22Rv1 (cell line): Measurements from ENCODE around the gene CHCHD5.
A peak's percentile ranks its signal among the peaks of the same experiment; 100 is the strongest.

ENCODE experiments used
- ZFX ChIP-seq: fragments of 450-650 bp; IDR thresholded peaks from 2 replicates; pipeline ENCODE4 v1.6.1; 2017; ENCODE audit warnings: antibody characterized with exemption, borderline replicate concordance
- TF ChIP-seq, protein P1 (sequence below): fragments of 450-650 bp; IDR thresholded peaks from 2 replicates; pipeline ENCODE4 v1.5.1; 2017; ENCODE audit warnings: mild to moderate bottlenecking

DNA sequence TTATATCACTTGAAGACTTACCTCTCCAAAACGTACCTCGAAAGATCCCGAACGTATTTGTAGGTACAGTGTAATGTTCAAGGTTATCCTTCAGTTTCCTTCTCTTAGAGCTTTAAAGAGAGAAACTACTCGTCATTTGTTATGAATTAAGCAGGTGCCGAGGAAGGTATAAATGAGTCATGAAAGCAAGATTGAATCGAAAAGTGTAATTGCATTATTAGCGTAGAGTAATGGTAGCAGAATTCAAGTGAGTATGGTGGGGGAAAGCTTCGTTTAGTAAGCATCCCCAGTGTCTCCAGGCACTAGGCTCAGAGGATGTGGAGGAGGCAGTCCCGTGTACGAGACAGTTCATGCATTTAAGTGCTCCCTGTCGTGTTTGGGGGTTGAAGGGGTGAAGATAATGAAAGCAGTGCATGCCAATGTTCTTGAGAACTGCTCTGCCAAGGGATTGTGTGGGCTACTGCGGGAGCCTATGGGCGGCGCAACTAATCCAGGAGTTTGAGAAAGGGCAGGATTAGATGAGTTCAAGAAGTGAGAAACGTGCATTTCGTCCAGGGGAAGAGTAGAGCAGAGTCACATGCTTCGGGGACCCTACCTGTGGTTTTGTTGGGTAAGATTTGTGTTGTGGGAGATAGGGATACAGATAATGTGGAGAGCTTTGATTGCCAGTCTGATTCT lies 41.3 kb upstream of the CHCHD5 start:
- TF ChIP-seq, protein P1, sequence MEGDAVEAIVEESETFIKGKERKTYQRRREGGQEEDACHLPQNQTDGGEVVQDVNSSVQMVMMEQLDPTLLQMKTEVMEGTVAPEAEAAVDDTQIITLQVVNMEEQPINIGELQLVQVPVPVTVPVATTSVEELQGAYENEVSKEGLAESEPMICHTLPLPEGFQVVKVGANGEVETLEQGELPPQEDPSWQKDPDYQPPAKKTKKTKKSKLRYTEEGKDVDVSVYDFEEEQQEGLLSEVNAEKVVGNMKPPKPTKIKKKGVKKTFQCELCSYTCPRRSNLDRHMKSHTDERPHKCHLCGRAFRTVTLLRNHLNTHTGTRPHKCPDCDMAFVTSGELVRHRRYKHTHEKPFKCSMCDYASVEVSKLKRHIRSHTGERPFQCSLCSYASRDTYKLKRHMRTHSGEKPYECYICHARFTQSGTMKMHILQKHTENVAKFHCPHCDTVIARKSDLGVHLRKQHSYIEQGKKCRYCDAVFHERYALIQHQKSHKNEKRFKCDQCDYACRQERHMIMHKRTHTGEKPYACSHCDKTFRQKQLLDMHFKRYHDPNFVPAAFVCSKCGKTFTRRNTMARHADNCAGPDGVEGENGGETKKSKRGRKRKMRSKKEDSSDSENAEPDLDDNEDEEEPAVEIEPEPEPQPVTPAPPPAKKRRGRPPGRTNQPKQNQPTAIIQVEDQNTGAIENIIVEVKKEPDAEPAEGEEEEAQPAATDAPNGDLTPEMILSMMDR = peak; percentile 22; the same call in 1 of the 2 replicates
- no peak for TF ChIP-seq ZFX
